Skeletal muscle cell (primary cell): ENCODE results near the gene PTPRA.
"Not testable (repeated sequence)": the region's sequence is repeated elsewhere in the genome, so short reads cannot be mapped to it uniquely, and the experiment has no call there.

Source experiments
- DNase-seq: peaks from one replicate; pipeline ENCODE4 v3.0.0-alpha.2; 2010; ENCODE audit warnings: low read depth
- H3K4me3 ChIP-seq: 2 replicates; pipeline ENCODE4 v1.5.1; 2011; ENCODE audit warnings: low read depth, mild to moderate bottlenecking, control low read depth, low read length, moderate library complexity

The PTPRA gene

GRCh38 chr20:3022559-3023490 lies 149.5 kb downstream of the PTPRA start:
- not testable (repeated sequence) for DNase-seq, H3K4me3 ChIP-seq

GRCh38 chr20:3027987-3028386 lies 154.7 kb downstream of the PTPRA start:
- H3K4me3 ChIP-seq: no peak overlapping the region
- no peak for DNase-seq

- DNase-seq: no peak
- no peak overlapping the region for H3K4me3 ChIP-seq
Observed at GRCh38 chr20:3031524-3032147, 158.4 kb downstream of the PTPRA start.

GRCh38 chr20:3032624-3033023 lies 159.3 kb downstream of the PTPRA start:
- no peak for DNase-seq
- no peak overlapping the region for H3K4me3 ChIP-seq

GRCh38 chr20:3037654-3038053 lies 164.4 kb downstream of the PTPRA start:
- DNase-seq: no peak

GRCh38 chr20:3038454-3038853 lies 165.2 kb downstream of the PTPRA start:
- DNase-seq: no peak
- no peak overlapping the region for H3K4me3 ChIP-seq

More at GRCh38 chr20:3037654-3038053, 164.4 kb downstream of the PTPRA start:
- no peak overlapping the region for H3K4me3 ChIP-seq

GRCh38 chr20:3039426-3039825 lies 166.1 kb downstream of the PTPRA start:
- DNase-seq: no peak
- no peak overlapping the region for H3K4me3 ChIP-seq

- no peak for DNase-seq
Observed at GRCh38 chr20:3040086-3040485, 166.8 kb downstream of the PTPRA start.

GRCh38 chr20:3041854-3042409 lies 168.7 kb downstream of the PTPRA start:
- no peak for DNase-seq
- peak overlapping the region; percentile 5 for H3K4me3 ChIP-seq

More at GRCh38 chr20:3040086-3040485, 166.8 kb downstream of the PTPRA start:
- H3K4me3 ChIP-seq: no peak overlapping the region

- no peak for DNase-seq
- H3K4me3 ChIP-seq: no peak overlapping the region
Observed at GRCh38 chr20:3042625-3043024, 169.3 kb downstream of the PTPRA start.

- DNase-seq: no peak
Observed at GRCh38 chr20:3043322-3043721, 170.0 kb downstream of the PTPRA start, which contains the start of gene GNRH2. TSS of gene GNRH2 (plus strand) at chr20:3043622. CDS start at chr20:3044415, 793 bp downstream.

GRCh38 chr20:3044336-3044965 lies 171.2 kb downstream of the PTPRA start:
- no peak for DNase-seq
- H3K4me3 ChIP-seq: no peak overlapping the region

More at GRCh38 chr20:3043322-3043721, 170.0 kb downstream of the PTPRA start, which contains the start of gene GNRH2:
- H3K4me3 ChIP-seq: no peak within 1 kb of the TSS

- DNase-seq: peak; percentile 71
- H3K4me3 ChIP-seq: peak overlapping the region; percentile 82
Observed at GRCh38 chr20:3045042-3045815, 171.9 kb downstream of the PTPRA start.

GRCh38 chr20:3045816-3046676 lies 172.8 kb downstream of the PTPRA start, which contains the start of gene MRPS26:
TSS of gene MRPS26 (plus strand) at chr20:3046052. CDS start at chr20:3046069, 17 bp downstream.
- peak within 1 kb of the TSS; percentile 82 for H3K4me3 ChIP-seq
- peak; percentile 53 for DNase-seq

- no peak for DNase-seq
- H3K4me3 ChIP-seq: peak overlapping the region; percentile 82
Observed at GRCh38 chr20:3046677-3047462, 173.6 kb downstream of the PTPRA start.

GRCh38 chr20:3047486-3048419 lies 174.5 kb downstream of the PTPRA start:
- no peak overlapping the region for H3K4me3 ChIP-seq
- DNase-seq: no peak
